Type B pancreatic cell (in vitro differentiated cells): ENCODE results near the gene PIK3CB. TPM values are rescaled to one million over a fixed set of nuclear protein-coding genes. Genes with fewer than 3 reads are reported as not detected.

Source experiments
- DNase-seq: peaks from one replicate; pipeline ENCODE4 v3.0.0; 2021; ENCODE audit warnings: mixed read lengths; ENCODE audit not compliant: unreplicated experiment; ENCODE audit errors: extremely low spot score
- H3K27ac Mint-ChIP-seq: 2 replicates; pipeline ENCODE4 v1.8.0; 2021; ENCODE audit warnings: mild to moderate bottlenecking, mixed read lengths
- H3K27me3 Mint-ChIP-seq: 2 replicates; pipeline ENCODE4 v1.8.0; 2021; ENCODE audit warnings: mixed read lengths
- H3K36me3 Mint-ChIP-seq: 2 replicates; pipeline ENCODE4 v1.8.0; 2021; ENCODE audit warnings: mixed read lengths
- H3K4me1 Mint-ChIP-seq: one replicate; pipeline ENCODE4 v1.8.0; 2021; ENCODE audit warnings: mixed read lengths; ENCODE audit not compliant: unreplicated experiment
- H3K4me3 Mint-ChIP-seq: 2 replicates; pipeline ENCODE4 v1.8.0; 2021; ENCODE audit warnings: mild to moderate bottlenecking, mixed read lengths
- H3K9me3 Mint-ChIP-seq: 2 replicates; pipeline ENCODE4 v1.8.0; 2021; ENCODE audit warnings: mixed read lengths
- total RNA-seq: library from RNA; stranded (reverse); gene quantifications from 2 replicates; pipeline ENCODE4 v1.2.1, GENCODE V29; 2021; ENCODE audit warnings: low replicate concordance
- TF ChIP-seq, protein P1 (sequence below): fragments of 200-600 bp; sonication (generic); conservative IDR thresholded peaks from 2 replicates; pipeline ENCODE4 v1.5.0; 2021; ENCODE audit warnings: antibody characterized with exemption, mild to moderate bottlenecking

PIK3CB gene
- total RNA-seq, 1 donor from 2014 or later, result 14.8 TPM

DNA sequence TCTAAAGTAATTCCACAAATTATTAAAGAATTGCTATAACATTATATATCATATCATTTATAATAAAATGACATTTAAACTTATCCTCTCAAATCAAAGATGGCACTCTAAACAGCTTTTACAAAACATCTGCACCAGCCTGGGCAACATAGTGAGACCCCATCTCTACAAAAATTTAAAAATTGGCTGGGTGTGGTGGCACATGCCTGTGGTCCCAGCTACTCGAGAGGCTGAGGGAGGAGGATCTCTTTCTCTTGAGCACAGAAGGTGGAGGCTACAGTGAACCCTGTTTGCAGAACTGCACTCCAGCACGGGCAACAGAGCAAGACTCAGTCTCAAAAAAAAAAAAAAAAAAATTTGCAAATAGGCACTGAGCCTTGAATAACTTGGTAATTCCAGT, 63.1 kb downstream of the PIK3CB start:
- Mint-ChIP-seq H3K9me3 (no peaks in the 10 kb centered on the region), H3K4me3 (no peak overlapping the region), H3K27ac (no peak overlapping the region), H3K36me3 (peaks cover 7% of the 10 kb centered on the region), H3K4me1 (peaks cover 14% of the 10 kb centered on the region), H3K27me3 (no peaks in the 10 kb centered on the region)
- no peak for DNase-seq
- TF ChIP-seq, protein P1, sequence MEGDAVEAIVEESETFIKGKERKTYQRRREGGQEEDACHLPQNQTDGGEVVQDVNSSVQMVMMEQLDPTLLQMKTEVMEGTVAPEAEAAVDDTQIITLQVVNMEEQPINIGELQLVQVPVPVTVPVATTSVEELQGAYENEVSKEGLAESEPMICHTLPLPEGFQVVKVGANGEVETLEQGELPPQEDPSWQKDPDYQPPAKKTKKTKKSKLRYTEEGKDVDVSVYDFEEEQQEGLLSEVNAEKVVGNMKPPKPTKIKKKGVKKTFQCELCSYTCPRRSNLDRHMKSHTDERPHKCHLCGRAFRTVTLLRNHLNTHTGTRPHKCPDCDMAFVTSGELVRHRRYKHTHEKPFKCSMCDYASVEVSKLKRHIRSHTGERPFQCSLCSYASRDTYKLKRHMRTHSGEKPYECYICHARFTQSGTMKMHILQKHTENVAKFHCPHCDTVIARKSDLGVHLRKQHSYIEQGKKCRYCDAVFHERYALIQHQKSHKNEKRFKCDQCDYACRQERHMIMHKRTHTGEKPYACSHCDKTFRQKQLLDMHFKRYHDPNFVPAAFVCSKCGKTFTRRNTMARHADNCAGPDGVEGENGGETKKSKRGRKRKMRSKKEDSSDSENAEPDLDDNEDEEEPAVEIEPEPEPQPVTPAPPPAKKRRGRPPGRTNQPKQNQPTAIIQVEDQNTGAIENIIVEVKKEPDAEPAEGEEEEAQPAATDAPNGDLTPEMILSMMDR, result no peak

DNA sequence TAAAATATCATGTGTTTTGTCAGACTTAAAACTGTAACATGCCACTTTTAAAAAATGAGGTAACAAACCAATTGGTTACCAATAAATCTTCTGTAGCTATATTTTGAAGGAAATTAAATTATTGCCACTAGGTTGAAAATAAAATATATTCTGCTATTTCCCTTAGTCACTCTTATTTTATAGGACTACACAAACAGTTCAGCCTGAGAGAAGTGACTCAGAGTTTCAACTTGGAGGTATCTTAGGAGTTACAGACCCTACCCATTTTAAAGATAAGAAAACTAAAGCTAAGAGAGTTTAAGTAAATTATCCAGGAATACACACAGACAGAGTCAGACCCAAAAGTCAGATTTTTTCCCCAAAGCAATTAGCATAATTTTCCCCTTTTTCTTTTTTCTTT, 65.1 kb downstream of the PIK3CB start:
- TF ChIP-seq, protein P1, result no peak
- H3K36me3 Mint-ChIP-seq, result peaks cover 7% of the 10 kb centered on the region
- H3K4me1 Mint-ChIP-seq, result peaks cover 7% of the 10 kb centered on the region
- no peaks in the 10 kb centered on the region for H3K27me3 Mint-ChIP-seq
- H3K9me3 Mint-ChIP-seq, result no peaks in the 10 kb centered on the region
- no peak overlapping the region for H3K27ac Mint-ChIP-seq
- H3K4me3 Mint-ChIP-seq, result no peak overlapping the region
- no peak for DNase-seq

DNA sequence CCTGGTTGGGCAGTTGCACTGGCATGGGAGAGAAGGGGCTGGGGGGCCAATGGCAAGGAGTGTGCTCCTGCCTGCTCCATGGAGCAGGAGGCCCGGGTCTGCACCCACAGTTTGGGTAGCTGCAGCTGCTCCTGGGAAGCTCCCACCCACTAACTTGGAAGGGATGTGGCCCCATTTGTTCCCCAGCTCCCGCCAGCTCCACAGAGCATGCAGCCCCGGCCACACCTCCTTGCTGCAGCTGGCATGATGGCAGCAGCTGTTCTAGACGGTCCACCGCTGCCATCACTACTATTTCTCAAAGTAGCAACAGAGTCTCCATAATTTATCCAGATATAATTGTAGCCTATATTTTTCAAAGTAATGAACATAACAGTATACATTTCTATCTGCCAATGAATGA, 65.8 kb downstream of the PIK3CB start:
- H3K4me1 Mint-ChIP-seq, result peaks cover under 1% of the 10 kb centered on the region
- TF ChIP-seq, protein P1, result no peak
- H3K9me3 Mint-ChIP-seq, result no peaks in the 10 kb centered on the region
- no peak overlapping the region for H3K27ac Mint-ChIP-seq
- H3K36me3 Mint-ChIP-seq, result peaks cover 7% of the 10 kb centered on the region
- no peaks in the 10 kb centered on the region for H3K27me3 Mint-ChIP-seq
- DNase-seq, result no peak
- H3K4me3 Mint-ChIP-seq, result no peak overlapping the region

DNA sequence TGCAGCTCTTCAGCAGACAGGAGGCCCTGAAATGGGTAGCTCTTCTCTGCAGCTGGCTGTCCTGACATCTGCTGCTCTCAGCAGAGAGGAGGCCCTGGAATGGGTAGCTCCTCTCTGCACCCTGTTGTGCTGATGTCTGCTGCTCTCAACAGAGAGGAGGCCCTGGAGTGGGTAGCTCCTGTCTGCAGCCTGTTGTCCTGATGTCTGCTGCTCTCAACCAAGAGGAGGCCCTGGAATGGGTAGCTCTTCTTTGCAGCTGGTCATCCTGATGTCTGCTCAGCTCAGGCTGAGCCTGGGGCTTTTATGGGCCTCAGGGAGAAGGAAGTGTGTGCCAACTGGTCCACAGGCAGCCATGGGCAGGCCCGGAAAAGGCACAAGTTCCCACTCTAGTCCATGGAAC, 66.6 kb downstream of the PIK3CB start:
- H3K27me3 Mint-ChIP-seq, result no peaks in the 10 kb centered on the region
- H3K36me3 Mint-ChIP-seq, result peaks cover 7% of the 10 kb centered on the region
- H3K27ac Mint-ChIP-seq, result no peak overlapping the region
- DNase-seq, result no peak
- H3K4me1 Mint-ChIP-seq, result no peaks in the 10 kb centered on the region
- TF ChIP-seq, protein P1, result no peak
- H3K4me3 Mint-ChIP-seq, result no peak overlapping the region
- no peaks in the 10 kb centered on the region for H3K9me3 Mint-ChIP-seq

DNA sequence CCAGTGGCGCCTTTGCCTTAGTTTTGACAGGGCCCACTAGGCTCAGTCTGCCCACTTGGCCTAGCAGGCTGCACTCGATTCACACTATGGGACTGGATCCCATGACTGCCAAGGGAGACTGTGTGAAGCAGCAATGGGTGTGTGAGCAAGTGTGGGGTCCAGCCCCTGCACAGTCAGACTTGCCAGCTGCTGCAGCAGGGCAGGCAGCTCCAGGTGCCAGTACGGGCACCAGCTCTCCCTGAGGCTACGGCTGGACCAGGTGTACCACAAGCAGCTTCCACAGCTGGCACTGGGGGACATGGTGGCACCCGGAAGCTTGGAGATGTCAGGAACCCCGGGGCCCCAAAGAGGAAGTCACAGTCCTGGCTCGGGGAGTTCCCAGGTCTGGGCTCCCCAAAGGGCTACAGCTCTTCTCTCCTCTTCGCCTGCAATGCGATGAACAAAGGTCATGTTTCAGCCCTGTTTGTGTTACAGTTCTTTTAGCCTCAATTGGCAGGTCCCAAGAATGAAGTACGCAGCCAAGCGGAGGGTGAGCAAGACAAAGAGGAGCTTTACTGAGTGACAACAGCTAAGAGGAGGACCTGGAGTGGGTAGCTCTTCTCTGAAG, 67.1 kb downstream of the PIK3CB start:
- H3K27me3 Mint-ChIP-seq, result no peaks in the 10 kb centered on the region

More for the DNA sequence above, 67.1 kb downstream of the PIK3CB start:
- TF ChIP-seq, protein P1, result no peak
- Mint-ChIP-seq H3K4me1 (no peaks in the 10 kb centered on the region), H3K36me3 (peaks cover 7% of the 10 kb centered on the region), H3K4me3 (no peak overlapping the region), H3K9me3 (no peaks in the 10 kb centered on the region), H3K27ac (no peak overlapping the region)
- no peak for DNase-seq
